IMR-90 (cell line): ENCODE measurements around the gene MOXD1. TPM values are rescaled to one million over a fixed set of nuclear protein-coding genes. Genes with fewer than 3 reads are reported as not detected.

ENCODE experiments used
- ATAC-seq: fragments of 200-7000 bp; cut with Tn5 transposase; 2 replicates; pipeline ENCODE4 v1.9.1; 2020; ENCODE audit warnings: low read depth, mild to moderate bottlenecking, moderate library complexity
- BruUV-seq: library from RNA; stranded (reverse); fragments of 400-500 nt; replicated peaks from 2 replicates; lab custom pipeline; 2021; lab: Mats Ljungman, UMichigan
- CTCF ChIA-PET: fragments of 300-600 bp; formaldehyde crosslinking; extraction: SDS; loops from one replicate; lab custom pipeline; 2021; ENCODE audit warnings: antibody characterized with exemption; lab: Yijun Ruan, JAX
- POLR2A ChIA-PET: fragments of 300-600 bp; sonication (Branson Sonifier 250); formaldehyde crosslinking; loops from one replicate; lab custom pipeline; 2022; ENCODE audit warnings: antibody characterized with exemption; ENCODE audit not compliant: unreplicated experiment; lab: Charles Lee
- DNase-seq: peaks from one replicate; pipeline ENCODE4 v3.0.0; 2013
- H2AFZ ChIP-seq: replicated peaks from 2 replicates; pipeline ENCODE3; 2013; ENCODE audit warnings: low read length, mild to moderate bottlenecking; ENCODE audit not compliant: poor library complexity
- H2AK5ac ChIP-seq: 2 replicates; pipeline ENCODE4 v1.6.1; 2013; ENCODE audit warnings: low read depth, low read length, inconsistent platforms
- H2AK9ac ChIP-seq: replicated peaks from 2 replicates; pipeline ENCODE3; 2013; ENCODE audit warnings: mild to moderate bottlenecking, low read depth, low read length, moderate library complexity; ENCODE audit not compliant: poor library complexity
- H2BK120ac ChIP-seq: 2 replicates; pipeline ENCODE4 v1.6.1; 2013; ENCODE audit warnings: low read depth, low read length, inconsistent platforms
- H2BK15ac ChIP-seq: 3 replicates; pipeline ENCODE4 v1.6.1; 2013; ENCODE audit warnings: low read depth, low read length, inconsistent platforms
- H2BK20ac ChIP-seq: 2 replicates; pipeline ENCODE4 v1.6.1; 2013; ENCODE audit warnings: low read depth, mild to moderate bottlenecking, inconsistent platforms, low read length, moderate library complexity
- H2BK5ac ChIP-seq: 2 replicates; pipeline ENCODE4 v1.6.1; 2013; ENCODE audit warnings: mild to moderate bottlenecking, low read depth, low read length, inconsistent platforms; ENCODE audit not compliant: poor library complexity, severe bottlenecking
- H3K14ac ChIP-seq: replicated peaks from 2 replicates; pipeline ENCODE4 v1.6.1; 2013; ENCODE audit warnings: low read depth, low read length, inconsistent platforms
- H3K18ac ChIP-seq: 2 replicates; pipeline ENCODE4 v1.6.1; 2013; ENCODE audit warnings: low read depth, low read length, control low read depth
- H3K23ac ChIP-seq: 2 replicates; pipeline ENCODE4 v1.6.1; 2013; ENCODE audit warnings: low read depth, low read length, inconsistent platforms
- H3K27ac ChIP-seq: 2 replicates; pipeline ENCODE4 v1.5.1; 2013; ENCODE audit warnings: mild to moderate bottlenecking, control low read depth, low read length; ENCODE audit not compliant: insufficient read depth
- H3K27me3 ChIP-seq: 2 replicates; pipeline ENCODE4 v1.6.1; 2013; ENCODE audit warnings: low read length; ENCODE audit not compliant: control insufficient read depth, insufficient read depth
- H3K36me3 ChIP-seq: 2 replicates; pipeline ENCODE4 v1.6.1; 2013; ENCODE audit warnings: low read length, mixed read lengths; ENCODE audit not compliant: control insufficient read depth, insufficient read depth
- H3K4ac ChIP-seq: 2 replicates; pipeline ENCODE4 v1.6.1; 2013; ENCODE audit warnings: low read depth, low read length, inconsistent platforms
- H3K4me1 ChIP-seq: 2 replicates; pipeline ENCODE4 v1.6.1; 2013; ENCODE audit warnings: low read length, mixed read lengths; ENCODE audit not compliant: control insufficient read depth, insufficient read depth
- H3K4me2 ChIP-seq: 2 replicates; pipeline ENCODE4 v1.6.1; 2013; ENCODE audit warnings: low read depth, mild to moderate bottlenecking, control low read depth, low read length, moderate library complexity
- H3K4me3 ChIP-seq: 2 replicates; pipeline ENCODE4 v1.5.1; 2013; ENCODE audit warnings: low read depth, mild to moderate bottlenecking, control low read depth, low read length, moderate library complexity; ENCODE audit not compliant: insufficient read depth
- H3K56ac ChIP-seq: 2 replicates; pipeline ENCODE4 v1.6.1; 2013; ENCODE audit warnings: low read length, inconsistent platforms; ENCODE audit not compliant: insufficient read depth; ENCODE audit errors: extremely low read depth
- H3K79me1 ChIP-seq, 2 experiments: 2 replicates each; pipeline ENCODE4 v1.6.1; 2013; ENCODE audit warnings: low read length in 2 of 2, inconsistent platforms in 1 of 2, low read depth in 1 of 2
- H3K9ac ChIP-seq: 2 replicates; pipeline ENCODE4 v1.6.1; 2013; ENCODE audit warnings: low read depth, low read length, control low read depth
- H3K9me1 ChIP-seq: 2 replicates; pipeline ENCODE4 v1.6.1; 2013; ENCODE audit warnings: low read length, inconsistent platforms; ENCODE audit not compliant: insufficient read depth
- H3K9me3 ChIP-seq: 2 replicates; pipeline ENCODE4 v1.6.1; 2013; ENCODE audit warnings: low read length; ENCODE audit not compliant: control insufficient read depth, insufficient read depth
- H4K20me1 ChIP-seq: 2 replicates; pipeline ENCODE4 v1.6.1; 2013; ENCODE audit warnings: low read length, inconsistent platforms; ENCODE audit not compliant: insufficient read depth
- H4K5ac ChIP-seq: 2 replicates; pipeline ENCODE4 v1.6.1; 2013; ENCODE audit warnings: mild to moderate bottlenecking, low read depth, low read length, control low read depth
- H4K8ac ChIP-seq, 2 experiments: 2 replicates each; pipeline ENCODE4 v1.6.1; 2013; ENCODE audit warnings: low read depth in 2 of 2, low read length in 2 of 2, control low read depth in 1 of 2, inconsistent platforms in 1 of 2
- H4K91ac ChIP-seq: 2 replicates; pipeline ENCODE4 v1.6.1; 2013; ENCODE audit warnings: low read depth, low read length, inconsistent platforms; ENCODE audit not compliant: insufficient read depth
- CTCF ChIP-seq: conservative IDR thresholded peaks from 2 replicates; pipeline ENCODE4 v1.5.1; 2012; ENCODE audit warnings: mild to moderate bottlenecking, low read depth, low read length, improper control_type of control experiment
- FOS ChIP-seq: fragments of 150-350 bp; IDR thresholded peaks from 2 replicates; pipeline ENCODE4 v1.6.1; 2016; ENCODE audit warnings: low read depth, low read length
- dilution Hi-C: fragments of 300-500 bp; cut with HindIII; formaldehyde crosslinking; loops from one replicate; pipeline ENCODE4 v1.14.3; 2018; ENCODE audit warnings: low sequenced_read_pairs; ENCODE audit not compliant: unreplicated experiment
- in situ Hi-C: fragments of 300-500 bp; cut with MboI; formaldehyde crosslinking; loops from 3 replicates; pipeline ENCODE4 v1.14.3; 2019; ENCODE audit warnings: low sequenced_read_pairs, inconsistent platforms, mixed read lengths
- intact Hi-C: fragments of 100-400 bp; cut with micrococcal nuclease; formaldehyde crosslinking; loops from 2 replicates; pipeline ENCODE4 v1.10.0; 2022
- polyA plus RNA-seq, 3 experiments: library from polyadenylated mRNA; depleted of rRNA; stranded (reverse); fragments of >200 nt; gene quantifications; 2 replicates each; pipeline ENCODE4 v1.2.3, GENCODE V29; 2012; ENCODE audit warnings: low replicate concordance in 1 of 3
- total RNA-seq: library from RNA; depleted of rRNA; stranded (reverse); fragments of >200 nt; gene quantifications from 2 replicates; pipeline ENCODE4 v1.2.3, GENCODE V29; 2012

MOXD1 gene
- total and polyA plus RNA-seq, 2 of the 4 experiments (the other 2 are of a cell fraction), result 10.0 to 19.4 TPM

- H2AK9ac ChIP-seq, result no peak overlapping the region
- no peak overlapping the region for H4K8ac ChIP-seq
- H4K5ac ChIP-seq, result no peak overlapping the region
- dilution Hi-C loops, result no loop called here
- no peaks in the 10 kb centered on the region for H3K36me3 ChIP-seq
- no peak overlapping the region for H3K4me2 ChIP-seq
- H3K4ac ChIP-seq, result no peak overlapping the region
- no peak overlapping the region for H4K91ac ChIP-seq
- no peak overlapping the region for H3K4me3 ChIP-seq
- intact Hi-C loops, result no loop called here
- no peak overlapping the region for H3K9ac ChIP-seq
- H4K20me1 ChIP-seq, result no peaks in the 10 kb centered on the region
- H3K56ac ChIP-seq, result no peak overlapping the region
- H3K4me1 ChIP-seq, result 0 out of 2 replicates have a peak, but pooled peaks cover 2% of the 10 kb centered on the region
- TF ChIP-seq FOS, result no peak
- TF ChIP-seq CTCF, result no peak
- H3K27me3 ChIP-seq, result no peaks in the 10 kb centered on the region
- no peak overlapping the region for H2AFZ ChIP-seq
- in situ Hi-C loops, result no loop called here
- H2BK120ac ChIP-seq, result no peak overlapping the region
- H3K9me3 ChIP-seq, result no peaks in the 10 kb centered on the region; the same call in none of the 2 replicates
- no peak overlapping the region for H2BK5ac ChIP-seq
- no peaks in the 10 kb centered on the region for H3K79me1 ChIP-seq
- CTCF ChIA-PET, result no interaction called here
- no peak overlapping the region for H3K18ac ChIP-seq
- no peak overlapping the region for H3K14ac ChIP-seq
- no peak overlapping the region for H3K23ac ChIP-seq
- H3K9me1 ChIP-seq, result 0 out of 2 replicates have a peak, but pooled peaks cover 3% of the 10 kb centered on the region
- H3K27ac ChIP-seq, result no peak overlapping the region
- H2BK20ac ChIP-seq, result no peak overlapping the region
- no peak overlapping the region for H2BK15ac ChIP-seq
- peak; percentile 20 for DNase-seq
- no TSS peak for BruUV-seq
- ATAC-seq, result no peak
- POLR2A ChIA-PET, result interaction anchor here (0.6 kb wide), 1 partner anchor 112 kb away, joined by 3 read pairs; no protein-coding TSS in a partner anchor
- H2AK5ac ChIP-seq, result no peak overlapping the region
Observed at GRCh38 chr6:132443206-132443605, 41.9 kb upstream of the MOXD1 start.
